Measurements from ENCODE around the gene GDF10. TPM values are rescaled to one million over a fixed set of nuclear protein-coding genes. Genes with fewer than 3 reads are reported as not detected.
A peak's percentile ranks its signal among the peaks of the same experiment; 100 is the strongest.

The GDF10 gene, protein sequence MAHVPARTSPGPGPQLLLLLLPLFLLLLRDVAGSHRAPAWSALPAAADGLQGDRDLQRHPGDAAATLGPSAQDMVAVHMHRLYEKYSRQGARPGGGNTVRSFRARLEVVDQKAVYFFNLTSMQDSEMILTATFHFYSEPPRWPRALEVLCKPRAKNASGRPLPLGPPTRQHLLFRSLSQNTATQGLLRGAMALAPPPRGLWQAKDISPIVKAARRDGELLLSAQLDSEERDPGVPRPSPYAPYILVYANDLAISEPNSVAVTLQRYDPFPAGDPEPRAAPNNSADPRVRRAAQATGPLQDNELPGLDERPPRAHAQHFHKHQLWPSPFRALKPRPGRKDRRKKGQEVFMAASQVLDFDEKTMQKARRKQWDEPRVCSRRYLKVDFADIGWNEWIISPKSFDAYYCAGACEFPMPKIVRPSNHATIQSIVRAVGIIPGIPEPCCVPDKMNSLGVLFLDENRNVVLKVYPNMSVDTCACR
- polyA plus RNA-seq, result not detected in 3 replicates
- not detected for polyA plus RNA-seq (2011; ENCODE audit: low read depth)
- not detected in 2 replicates for polyA plus RNA-seq (2011; cell fraction: cytosol; rRNA removed)
- polyA plus RNA-seq (2011; cell fraction: nucleus; rRNA removed), result not detected in 2 replicates
- polyA plus RNA-seq (2012; ENCODE audit: low replicate concordance), result not detected in 2 replicates
- polyA minus RNA-seq, result 0.13 TPM in 1 of 3 replicates, not detected in the others
- not detected for polyA minus RNA-seq (2011; cell fraction: cytosol; rRNA and poly(A)+ RNA removed)
- polyA minus RNA-seq (2011; cell fraction: nucleus; rRNA and poly(A)+ RNA removed), result not detected in 2 replicates

DNA sequence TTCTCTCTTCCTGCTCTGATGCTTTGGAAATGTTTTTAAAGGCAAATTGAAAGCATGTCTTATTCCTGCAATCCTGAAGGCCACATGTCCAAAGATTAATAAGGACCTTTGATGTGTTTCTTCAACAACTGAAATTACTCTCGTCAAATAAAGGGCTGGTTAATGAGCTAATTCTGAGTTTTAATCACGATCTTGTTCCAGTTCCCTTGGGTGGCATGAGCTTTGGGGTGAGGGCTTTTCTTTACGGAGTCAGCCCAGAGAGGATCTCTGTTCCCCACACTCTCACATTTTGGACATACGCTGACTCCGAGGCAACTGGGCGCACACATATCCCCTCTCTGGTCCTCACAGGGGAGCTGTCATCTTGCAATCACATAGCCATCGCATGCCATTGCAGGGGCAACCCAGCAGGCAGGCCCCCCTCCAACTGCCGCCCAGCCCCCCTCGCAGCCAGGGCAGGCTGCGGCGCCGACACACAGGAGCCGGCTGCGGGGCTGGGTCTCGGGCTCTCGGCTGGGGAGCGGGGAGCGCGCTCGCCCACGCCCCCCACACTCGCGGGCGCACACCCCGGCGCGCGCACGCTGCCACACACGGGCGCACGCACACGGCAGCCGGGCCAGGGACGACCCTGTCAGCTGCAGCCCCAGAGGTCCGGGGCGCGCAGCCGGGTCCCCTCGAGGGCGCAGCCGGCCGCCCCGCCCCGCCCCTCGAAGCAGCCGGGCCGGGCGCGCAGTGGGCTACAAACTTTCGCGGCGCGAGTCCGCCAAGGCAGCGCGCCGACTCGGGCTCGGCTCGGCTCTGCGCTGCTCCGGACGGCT lies at the start of gene GDF10:
GDF10 (plus strand) TSS at position 587 of the 818 bp plus-strand sequence. CDS start 455 bp downstream, outside the sequence.
- no peak for DNase-seq (ENCODE audit: low read depth, low spot score)
- TF ChIP-seq, protein P1, sequence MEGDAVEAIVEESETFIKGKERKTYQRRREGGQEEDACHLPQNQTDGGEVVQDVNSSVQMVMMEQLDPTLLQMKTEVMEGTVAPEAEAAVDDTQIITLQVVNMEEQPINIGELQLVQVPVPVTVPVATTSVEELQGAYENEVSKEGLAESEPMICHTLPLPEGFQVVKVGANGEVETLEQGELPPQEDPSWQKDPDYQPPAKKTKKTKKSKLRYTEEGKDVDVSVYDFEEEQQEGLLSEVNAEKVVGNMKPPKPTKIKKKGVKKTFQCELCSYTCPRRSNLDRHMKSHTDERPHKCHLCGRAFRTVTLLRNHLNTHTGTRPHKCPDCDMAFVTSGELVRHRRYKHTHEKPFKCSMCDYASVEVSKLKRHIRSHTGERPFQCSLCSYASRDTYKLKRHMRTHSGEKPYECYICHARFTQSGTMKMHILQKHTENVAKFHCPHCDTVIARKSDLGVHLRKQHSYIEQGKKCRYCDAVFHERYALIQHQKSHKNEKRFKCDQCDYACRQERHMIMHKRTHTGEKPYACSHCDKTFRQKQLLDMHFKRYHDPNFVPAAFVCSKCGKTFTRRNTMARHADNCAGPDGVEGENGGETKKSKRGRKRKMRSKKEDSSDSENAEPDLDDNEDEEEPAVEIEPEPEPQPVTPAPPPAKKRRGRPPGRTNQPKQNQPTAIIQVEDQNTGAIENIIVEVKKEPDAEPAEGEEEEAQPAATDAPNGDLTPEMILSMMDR (optimal IDR thresholded peaks at IDR 0.05 in 1 of 3, IDR thresholded peaks at IDR 0.05 in 1 of 3, conservative IDR thresholded peaks at IDR 0.05 in 1 of 3; ENCODE audit: extremely low read depth in 1 of 3, insufficient read depth in 2 of 3, low read length in 3 of 3), result no peak
- TF ChIP-seq EZH2 (IDR thresholded peaks at IDR 0.05; ENCODE audit: low read length), result peak; percentile 65
- no peaks in the 10 kb centered on the region for H3K9me3 ChIP-seq (ENCODE audit: control insufficient read depth, low read depth, low read length)
- dilution Hi-C loops (cut with MboI; ENCODE audit: extremely low pct_ligation_motif_present, low sequenced_read_pairs), result no loop called here
- H3K4me1 ChIP-seq (ENCODE audit: control insufficient read depth, extremely low read depth, insufficient read depth, low read length), result no peaks in the 10 kb centered on the region
- no peaks in the 10 kb centered on the region for H3K79me2 ChIP-seq (ENCODE audit: control insufficient read depth, insufficient read depth, low read length)
- H2AFZ ChIP-seq (ENCODE audit: control insufficient read depth, low read length), result no peak within 1 kb of the TSS
- no peak within 1 kb of the TSS for H3K27ac ChIP-seq (ENCODE audit: control insufficient read depth, insufficient read depth, low read length)
- no peaks in the 10 kb centered on the region for H3K36me3 ChIP-seq (ENCODE audit: control insufficient read depth in 2 of 2, extremely low read depth in 1 of 2, insufficient read depth in 2 of 2, low read length in 2 of 2)
- no peak within 1 kb of the TSS for H3K9ac ChIP-seq (ENCODE audit: control insufficient read depth, extremely low read depth, insufficient read depth, low read length)
- no peak within 1 kb of the TSS for H3K4me3 ChIP-seq (ENCODE audit: control insufficient read depth in 2 of 3, extremely low read depth in 1 of 3, insufficient read depth in 2 of 3, low read depth in 1 of 3, low read length in 3 of 3)
- no peaks in the 10 kb centered on the region for H4K20me1 ChIP-seq (ENCODE audit: control insufficient read depth, extremely low read depth, insufficient read depth, low read length)
- no peaks in the 10 kb centered on the region for H3K9me1 ChIP-seq (ENCODE audit: control insufficient read depth, extremely low read depth, insufficient read depth, low read length)
- peaks cover 58% of the 10 kb centered on the region for H3K27me3 ChIP-seq (ENCODE audit: control insufficient read depth, extremely low read depth, insufficient read depth, low read length)
- no peak within 1 kb of the TSS for H3K4me2 ChIP-seq (ENCODE audit: control insufficient read depth, extremely low read depth, insufficient read depth, low read depth, low read length)
- FAIRE-seq, result no peak

DNA sequence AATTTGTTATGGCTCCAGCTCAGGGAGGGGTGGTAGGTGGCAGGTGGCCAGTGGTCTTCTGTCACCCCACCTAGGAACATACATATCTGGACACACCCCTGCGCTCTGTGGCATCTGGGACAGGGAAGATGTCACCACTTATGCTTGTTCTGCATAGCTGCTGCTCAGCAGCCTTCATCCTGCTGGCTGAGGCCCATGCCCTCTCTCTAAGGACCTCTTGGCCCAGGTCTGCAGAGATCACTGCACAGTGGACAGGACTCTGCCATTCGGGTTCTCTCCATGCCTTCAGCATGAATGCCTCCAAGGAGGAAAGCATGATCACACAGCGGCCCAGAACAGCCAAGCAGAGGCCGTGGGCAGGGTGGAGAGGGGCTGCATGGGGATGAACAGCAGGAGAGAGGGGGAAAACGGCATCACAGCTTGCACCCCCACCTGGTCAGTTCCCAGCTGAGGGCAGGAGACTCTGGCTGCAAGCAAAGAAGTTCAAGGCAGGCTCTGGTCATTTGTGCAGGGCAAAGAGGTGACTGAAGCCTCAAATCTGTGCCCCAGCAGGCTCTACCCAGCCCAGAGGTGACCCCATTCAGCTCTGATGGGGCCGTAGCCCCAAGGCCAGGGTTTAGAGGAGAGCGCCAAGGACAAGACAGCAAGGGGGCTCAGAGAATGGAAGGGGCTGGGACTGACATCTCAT lies 47.8 kb upstream of the GDF10 start:
- H3K27me3 ChIP-seq (ENCODE audit: control insufficient read depth, extremely low read depth, insufficient read depth, low read length), result peaks cover 22% of the 10 kb centered on the region
- H2AFZ ChIP-seq (ENCODE audit: control insufficient read depth, low read length), result no peak overlapping the region
- H3K4me2 ChIP-seq (ENCODE audit: control insufficient read depth, extremely low read depth, insufficient read depth, low read depth, low read length), result no peak overlapping the region
- dilution Hi-C loops (cut with MboI; ENCODE audit: extremely low pct_ligation_motif_present, low sequenced_read_pairs), result no loop called here
- no peak for FAIRE-seq
- no peak overlapping the region for H3K4me3 ChIP-seq (ENCODE audit: control insufficient read depth in 2 of 3, extremely low read depth in 1 of 3, insufficient read depth in 2 of 3, low read depth in 1 of 3, low read length in 3 of 3)
- no peak overlapping the region for H3K27ac ChIP-seq (ENCODE audit: control insufficient read depth, insufficient read depth, low read length)
- H3K79me2 ChIP-seq (ENCODE audit: control insufficient read depth, insufficient read depth, low read length), result no peaks in the 10 kb centered on the region
- no peak for DNase-seq (ENCODE audit: low read depth, low spot score)
- H3K4me1 ChIP-seq (ENCODE audit: control insufficient read depth, extremely low read depth, insufficient read depth, low read length), result no peaks in the 10 kb centered on the region
- no peak overlapping the region for H3K9ac ChIP-seq (ENCODE audit: control insufficient read depth, extremely low read depth, insufficient read depth, low read length)
- TF ChIP-seq, protein P1 (optimal IDR thresholded peaks at IDR 0.05 in 1 of 3, IDR thresholded peaks at IDR 0.05 in 1 of 3, conservative IDR thresholded peaks at IDR 0.05 in 1 of 3; ENCODE audit: extremely low read depth in 1 of 3, insufficient read depth in 2 of 3, low read length in 3 of 3), result no peak
- no peak for TF ChIP-seq EZH2 (IDR thresholded peaks at IDR 0.05; ENCODE audit: low read length)
- H3K9me3 ChIP-seq (ENCODE audit: control insufficient read depth, low read depth, low read length), result no peaks in the 10 kb centered on the region
- H4K20me1 ChIP-seq (ENCODE audit: control insufficient read depth, extremely low read depth, insufficient read depth, low read length), result no peaks in the 10 kb centered on the region
- no peaks in the 10 kb centered on the region for H3K36me3 ChIP-seq (ENCODE audit: control insufficient read depth in 2 of 2, extremely low read depth in 1 of 2, insufficient read depth in 2 of 2, low read length in 2 of 2)
- H3K9me1 ChIP-seq (ENCODE audit: control insufficient read depth, extremely low read depth, insufficient read depth, low read length), result no peaks in the 10 kb centered on the region

Measured in keratinocyte (primary cell).